Measurements from ENCODE around the gene TBC1D9. TPM values are rescaled to one million over a fixed set of nuclear protein-coding genes. Genes with fewer than 3 reads are reported as not detected.

Gene TBC1D9
- total RNA-seq, 2 experiments from 2014 or later = 0.07 to 0.11 TPM

GRCh38 chr4:140640150-140640748 is 115.9 kb downstream of the TBC1D9 start:
- ATAC-seq (no peak), DNase-seq (no peak)
- Mint-ChIP-seq H3K9me3 (ENCODE audit: low read depth) (no peaks in the 10 kb centered on the region), H3K27ac (no peak overlapping the region), H3K4me3 (no peak overlapping the region), H3K36me3 (ENCODE audit: low read depth) (no peaks in the 10 kb centered on the region), H3K4me1 (no peaks in the 10 kb centered on the region), H3K27me3 (peaks cover 4% of the 10 kb centered on the region)
- POLR2A ChIA-PET = no interaction called here
- intact Hi-C loops (cut with DNase I, micrococcal nuclease) = no loop called here
- CTCF ChIA-PET = interaction anchor here (1.2 kb wide), 1 partner anchor 20 kb away, joined by 3 read pairs; no protein-coding TSS in a partner anchor

GRCh38 chr4:140639066-140639465 is 117.1 kb downstream of the TBC1D9 start:
- ChIA-PET CTCF (interaction anchor here (1.2 to 1.6 kb wide), 2 partner anchors 41 to 279 kb away, joined by 3 to 6 read pairs; no protein-coding TSS in a partner anchor), POLR2A (no interaction called here)
- no peak for DNase-seq
- Mint-ChIP-seq H3K9me3 (ENCODE audit: low read depth) (no peaks in the 10 kb centered on the region), H3K36me3 (ENCODE audit: low read depth) (no peaks in the 10 kb centered on the region), H3K4me3 (no peak overlapping the region), H3K27me3 (peaks cover 4% of the 10 kb centered on the region), H3K27ac (no peak overlapping the region), H3K4me1 (no peaks in the 10 kb centered on the region)
- intact Hi-C loops (cut with DNase I, micrococcal nuclease) = loop anchor here in 1 of 2 experiments (5.0 kb wide), 1 partner anchor 213 kb away; no protein-coding TSS in a partner anchor
- no peak for ATAC-seq

GRCh38 chr4:140637836-140638235 is 118.3 kb downstream of the TBC1D9 start:
- H3K27me3 Mint-ChIP-seq = peaks cover 4% of the 10 kb centered on the region
- peak; percentile 64 for DNase-seq
- H3K4me1 Mint-ChIP-seq = no peaks in the 10 kb centered on the region
- ChIA-PET POLR2A (no interaction called here), CTCF (no interaction called here)
- peak; percentile 76 for ATAC-seq
- H3K36me3 Mint-ChIP-seq (ENCODE audit: low read depth) = no peaks in the 10 kb centered on the region
- H3K27ac Mint-ChIP-seq = no peak overlapping the region
- intact Hi-C loops (cut with DNase I, micrococcal nuclease) = loop anchor here (1.0 to 5.0 kb wide), 2 partner anchors 214 to 278 kb away; no protein-coding TSS in a partner anchor
- H3K9me3 Mint-ChIP-seq (ENCODE audit: low read depth) = no peaks in the 10 kb centered on the region
- H3K4me3 Mint-ChIP-seq = no peak overlapping the region

GRCh38 chr4:140635606-140636005 is 120.6 kb downstream of the TBC1D9 start:
- ChIA-PET CTCF (interaction anchor here (1.2 to 2.1 kb wide), 2 partner anchors 32 to 276 kb away, joined by 3 to 16 read pairs; no protein-coding TSS in a partner anchor), POLR2A (no interaction called here)
- DNase-seq (no peak), ATAC-seq (no peak)
- Mint-ChIP-seq H3K27ac (no peak overlapping the region), H3K4me1 (no peaks in the 10 kb centered on the region), H3K36me3 (ENCODE audit: low read depth) (no peaks in the 10 kb centered on the region), H3K9me3 (ENCODE audit: low read depth) (no peaks in the 10 kb centered on the region), H3K4me3 (no peak overlapping the region), H3K27me3 (peaks cover 4% of the 10 kb centered on the region)
- intact Hi-C loops (cut with DNase I, micrococcal nuclease) = loop anchor here in 1 of 2 experiments (1.0 to 5.0 kb wide), 2 partner anchors 217 to 275 kb away; no protein-coding TSS in a partner anchor

GRCh38 chr4:140633951-140634350 is 122.2 kb downstream of the TBC1D9 start:
- Mint-ChIP-seq H3K27me3 (peaks cover 2% of the 10 kb centered on the region), H3K27ac (no peak overlapping the region), H3K9me3 (ENCODE audit: low read depth) (no peaks in the 10 kb centered on the region), H3K4me1 (no peaks in the 10 kb centered on the region), H3K36me3 (ENCODE audit: low read depth) (no peaks in the 10 kb centered on the region), H3K4me3 (no peak overlapping the region)
- DNase-seq = no peak
- intact Hi-C loops (cut with DNase I, micrococcal nuclease) = no loop called here
- ChIA-PET POLR2A (no interaction called here), CTCF (interaction anchor here (0.9 kb wide), 1 partner anchor 217 kb away, joined by 3 read pairs; no protein-coding TSS in a partner anchor)
- no peak for ATAC-seq

- intact Hi-C loops (cut with DNase I, micrococcal nuclease) = no loop called here
- H3K4me3 Mint-ChIP-seq = no peak overlapping the region
- ChIA-PET POLR2A (no interaction called here), CTCF (no interaction called here)
- no peak overlapping the region for H3K27ac Mint-ChIP-seq
- no peaks in the 10 kb centered on the region for H3K4me1 Mint-ChIP-seq
- no peaks in the 10 kb centered on the region for H3K9me3 Mint-ChIP-seq (ENCODE audit: low read depth)
- peaks cover 2% of the 10 kb centered on the region for H3K27me3 Mint-ChIP-seq
- ATAC-seq = no peak
- no peak for DNase-seq
- no peaks in the 10 kb centered on the region for H3K36me3 Mint-ChIP-seq (ENCODE audit: low read depth)
Observed at GRCh38 chr4:140633124-140633523, 123.1 kb downstream of the TBC1D9 start.

GRCh38 chr4:140630246-140630645 is 125.9 kb downstream of the TBC1D9 start:
- POLR2A ChIA-PET = no interaction called here
- intact Hi-C loops (cut with DNase I, micrococcal nuclease) = no loop called here
- H3K4me1 Mint-ChIP-seq = no peaks in the 10 kb centered on the region
- no peak overlapping the region for H3K4me3 Mint-ChIP-seq
- CTCF ChIA-PET = no interaction called here
- no peaks in the 10 kb centered on the region for H3K36me3 Mint-ChIP-seq (ENCODE audit: low read depth)
- no peak overlapping the region for H3K27ac Mint-ChIP-seq
- no peaks in the 10 kb centered on the region for H3K27me3 Mint-ChIP-seq
- H3K9me3 Mint-ChIP-seq (ENCODE audit: low read depth) = no peaks in the 10 kb centered on the region
- ATAC-seq = no peak
- no peak for DNase-seq

- no peak overlapping the region for H3K27ac Mint-ChIP-seq
- intact Hi-C loops (cut with DNase I, micrococcal nuclease) = loop anchor here in 1 of 2 experiments (10.0 kb wide), 1 partner anchor 227 kb away; no protein-coding TSS in a partner anchor
- no peaks in the 10 kb centered on the region for H3K27me3 Mint-ChIP-seq
- no peaks in the 10 kb centered on the region for H3K36me3 Mint-ChIP-seq (ENCODE audit: low read depth)
- no peaks in the 10 kb centered on the region for H3K9me3 Mint-ChIP-seq (ENCODE audit: low read depth)
- no peak for ATAC-seq
- CTCF ChIA-PET = interaction anchor here (0.7 to 1.3 kb wide), 2 partner anchors 10 to 255 kb away, joined by 3 read pairs; partner anchors contain the start of gene SCOC
- no peak overlapping the region for H3K4me3 Mint-ChIP-seq
- POLR2A ChIA-PET = no interaction called here
- no peak for DNase-seq
- no peaks in the 10 kb centered on the region for H3K4me1 Mint-ChIP-seq
Observed at GRCh38 chr4:140628016-140628415, 128.2 kb downstream of the TBC1D9 start.

- H3K27me3 Mint-ChIP-seq = no peaks in the 10 kb centered on the region
- DNase-seq = no peak
- POLR2A ChIA-PET = no interaction called here
- H3K9me3 Mint-ChIP-seq (ENCODE audit: low read depth) = no peaks in the 10 kb centered on the region
- H3K4me1 Mint-ChIP-seq = no peaks in the 10 kb centered on the region
- H3K27ac Mint-ChIP-seq = no peak overlapping the region
- no peaks in the 10 kb centered on the region for H3K36me3 Mint-ChIP-seq (ENCODE audit: low read depth)
- ATAC-seq = no peak
- intact Hi-C loops (cut with DNase I, micrococcal nuclease) = loop anchor here in 1 of 2 experiments (10.0 kb wide), 1 partner anchor 228 kb away; no protein-coding TSS in a partner anchor
- CTCF ChIA-PET = no interaction called here
- no peak overlapping the region for H3K4me3 Mint-ChIP-seq
Observed at GRCh38 chr4:140626661-140627376, 129.4 kb downstream of the TBC1D9 start.

GRCh38 chr4:140622333-140622958 is 133.7 kb downstream of the TBC1D9 start:
- intact Hi-C loops (cut with DNase I, micrococcal nuclease) = loop anchor here in 1 of 2 experiments (10.0 kb wide), 1 partner anchor 232 kb away; no protein-coding TSS in a partner anchor
- POLR2A ChIA-PET = no interaction called here
- no peaks in the 10 kb centered on the region for H3K4me1 Mint-ChIP-seq
- no peak overlapping the region for H3K27ac Mint-ChIP-seq
- H3K9me3 Mint-ChIP-seq (ENCODE audit: low read depth) = no peaks in the 10 kb centered on the region
- no peak overlapping the region for H3K4me3 Mint-ChIP-seq
- H3K27me3 Mint-ChIP-seq = no peaks in the 10 kb centered on the region
- DNase-seq (no peak), ATAC-seq (no peak)
- no peaks in the 10 kb centered on the region for H3K36me3 Mint-ChIP-seq (ENCODE audit: low read depth)
- CTCF ChIA-PET = no interaction called here

GRCh38 chr4:140621161-140621560 is 135.0 kb downstream of the TBC1D9 start:
- Mint-ChIP-seq H3K4me1 (no peaks in the 10 kb centered on the region), H3K4me3 (no peak overlapping the region), H3K36me3 (ENCODE audit: low read depth) (no peaks in the 10 kb centered on the region), H3K27ac (no peak overlapping the region), H3K9me3 (ENCODE audit: low read depth) (no peaks in the 10 kb centered on the region), H3K27me3 (no peaks in the 10 kb centered on the region)
- DNase-seq (no peak), ATAC-seq (no peak)
- ChIA-PET CTCF (interaction anchor here (1.8 to 2.4 kb wide), 2 partner anchors 12 to 261 kb away, joined by 5 to 18 read pairs; no protein-coding TSS in a partner anchor), POLR2A (no interaction called here)
- intact Hi-C loops (cut with DNase I, micrococcal nuclease) = loop anchor here in 1 of 2 experiments (10.0 kb wide), 1 partner anchor 234 kb away; no protein-coding TSS in a partner anchor

Measured in activated CD4-positive, alpha-beta T cell treated with anti-CD3 and anti-CD28 coated beads for 36 hours (primary cell).